DND-41 (cell line): ENCODE measurements around the gene TMEM214.

Experiments
- ATAC-seq: fragments of 200-7000 bp; cut with Tn5 transposase; 3 replicates; pipeline ENCODE4 v1.9.1; 2021; ENCODE audit warnings: low read depth; ENCODE audit not compliant: insufficient read depth
- DNase-seq: peaks from one replicate; pipeline ENCODE4 v3.0.0-alpha.2; 2020
- H2AFZ ChIP-seq: 2 replicates; pipeline ENCODE4 v1.6.0; 2012; ENCODE audit warnings: low read depth, low read length
- H3K27ac ChIP-seq: 2 replicates; pipeline ENCODE4 v1.5.1; 2012; ENCODE audit warnings: low read length, inconsistent platforms
- H3K27me3 ChIP-seq: fragments of 200-600 bp; sonication (generic); 2 replicates; pipeline ENCODE4 v1.6.0; 2012; ENCODE audit warnings: low read length, mild to moderate bottlenecking, inconsistent platforms; ENCODE audit not compliant: insufficient read depth, poor library complexity
- H3K36me3 ChIP-seq: 2 replicates; pipeline ENCODE4 v1.5.1; 2012; ENCODE audit warnings: low read length, inconsistent platforms; ENCODE audit not compliant: insufficient read depth
- H3K4me1 ChIP-seq: 2 replicates; pipeline ENCODE4 v1.5.1; 2012; ENCODE audit warnings: mild to moderate bottlenecking, low read length; ENCODE audit not compliant: insufficient read depth
- H3K4me2 ChIP-seq: 2 replicates; pipeline ENCODE4 v1.6.0; 2012; ENCODE audit warnings: mild to moderate bottlenecking, moderate library complexity, low read length, inconsistent platforms; ENCODE audit not compliant: insufficient read depth
- H3K4me3 ChIP-seq, 2 experiments: fragments of 200-600 bp in 1 of 2; shearing (Covaris generic) in 1 of 2; 2 replicates each; pipeline ENCODE4 v1.5.1; 2012 to 2016; ENCODE audit warnings: inconsistent platforms in 2 of 2, low read length in 2 of 2, mild to moderate bottlenecking in 2 of 2, low read depth in 1 of 2, moderate library complexity in 1 of 2
- H3K79me2 ChIP-seq: 2 replicates; pipeline ENCODE4 v1.6.0; 2012; ENCODE audit warnings: low read length, inconsistent platforms; ENCODE audit not compliant: insufficient read depth
- H3K9ac ChIP-seq: 2 replicates; pipeline ENCODE4 v1.6.0; 2012; ENCODE audit warnings: low read depth, mild to moderate bottlenecking, inconsistent platforms, low read length, moderate library complexity
- H3K9me3 ChIP-seq: 2 replicates; pipeline ENCODE4 v1.5.1; 2012; ENCODE audit warnings: low read length, moderate library complexity, mild to moderate bottlenecking, inconsistent platforms; ENCODE audit not compliant: insufficient read depth, severe bottlenecking
- H4K20me1 ChIP-seq: 2 replicates; pipeline ENCODE4 v1.6.0; 2012; ENCODE audit warnings: low read length; ENCODE audit not compliant: insufficient read depth
- CTCF ChIP-seq: IDR thresholded peaks from 2 replicates; pipeline ENCODE4 v1.5.1; 2012; ENCODE audit warnings: borderline replicate concordance, low read length, moderate library complexity, mild to moderate bottlenecking; ENCODE audit not compliant: poor library complexity, severe bottlenecking; ENCODE audit errors: extremely low read depth
- EZH2 ChIP-seq: IDR thresholded peaks from 3 replicates; pipeline ENCODE4 v1.6.1; 2012; ENCODE audit warnings: borderline replicate concordance, low read depth, mild to moderate bottlenecking, moderate library complexity, low read length, inconsistent platforms; ENCODE audit not compliant: severe bottlenecking

Gene TMEM214

GRCh38 chr2:27040282-27040681 lies 7.5 kb downstream of the TMEM214 start:
- Histone ChIP-seq H3K79me2 (peaks cover 3% of the 10 kb centered on the region; the same call in 1 of the 2 replicates), H3K9me3 (no peaks in the 10 kb centered on the region), H2AFZ (no peak overlapping the region), H3K4me1 (0 out of 2 replicates have a peak, but pooled peaks cover 1% of the 10 kb centered on the region), H3K36me3 (peaks cover 68% of the 10 kb centered on the region), H3K4me3 (no peak overlapping the region), H4K20me1 (no peaks in the 10 kb centered on the region), H3K27me3 (no peaks in the 10 kb centered on the region), H3K27ac (no peak overlapping the region), H3K9ac (no peak overlapping the region), H3K4me2 (no peak overlapping the region)
- ATAC-seq (no peak), DNase-seq (no peak)
- TF ChIP-seq CTCF = no peak
- no peak for TF ChIP-seq EZH2

GRCh38 chr2:27041752-27042151 lies 9.0 kb downstream of the TMEM214 start:
- no peak overlapping the region for H3K4me2 ChIP-seq
- ATAC-seq (no peak), DNase-seq (no peak)
- H3K4me3 ChIP-seq = no peak overlapping the region
- H3K9me3 ChIP-seq = no peaks in the 10 kb centered on the region
- H3K27me3 ChIP-seq = no peaks in the 10 kb centered on the region
- H2AFZ ChIP-seq = no peak overlapping the region
- H3K4me1 ChIP-seq = no peaks in the 10 kb centered on the region
- TF ChIP-seq CTCF (no peak), EZH2 (no peak)
- H3K9ac ChIP-seq = no peak overlapping the region
- H3K36me3 ChIP-seq = peaks cover 53% of the 10 kb centered on the region
- no peaks in the 10 kb centered on the region for H3K79me2 ChIP-seq
- no peaks in the 10 kb centered on the region for H4K20me1 ChIP-seq
- H3K27ac ChIP-seq = no peak overlapping the region

GRCh38 chr2:27042159-27042661 lies 9.4 kb downstream of the TMEM214 start:
- no peaks in the 10 kb centered on the region for H4K20me1 ChIP-seq
- no peak overlapping the region for H3K4me2 ChIP-seq
- TF ChIP-seq CTCF (no peak), EZH2 (no peak)
- no peak overlapping the region for H2AFZ ChIP-seq
- DNase-seq = no peak
- H3K4me1 ChIP-seq = no peaks in the 10 kb centered on the region
- no peak for ATAC-seq
- H3K36me3 ChIP-seq = peaks cover 48% of the 10 kb centered on the region
- no peak overlapping the region for H3K4me3 ChIP-seq
- no peaks in the 10 kb centered on the region for H3K79me2 ChIP-seq
- no peak overlapping the region for H3K9ac ChIP-seq
- H3K27ac ChIP-seq = no peak overlapping the region
- no peaks in the 10 kb centered on the region for H3K27me3 ChIP-seq
- H3K9me3 ChIP-seq = no peaks in the 10 kb centered on the region
